GM23338 (cell line): ENCODE results near the gene DCAF10. TPM values are rescaled to one million over a fixed set of nuclear protein-coding genes. Genes with fewer than 3 reads are reported as not detected.

Source experiments
- ATAC-seq: fragments of 200-7000 bp; cut with Tn5 transposase; 3 replicates; pipeline ENCODE4 v1.9.1; 2020
- DNase-seq: peaks from one replicate; pipeline ENCODE4 v3.0.0-alpha.2; 2015; ENCODE audit warnings: low spot score
- H2AFZ ChIP-seq: fragments of 200-600 bp; sonication (generic); 2 replicates; pipeline ENCODE4 v1.8.0; 2016; ENCODE audit warnings: antibody characterized with exemption, mild to moderate bottlenecking, moderate library complexity
- H3F3A ChIP-seq: fragments of 200-600 bp; sonication (generic); replicated peaks from 2 replicates; pipeline ENCODE4 v1.8.0; 2017; ENCODE audit warnings: antibody characterized with exemption, mixed run types, low read depth
- H3K27ac ChIP-seq: fragments of 200-600 bp; sonication (generic); 2 replicates; pipeline ENCODE4 v1.6.1; 2016; ENCODE audit warnings: low read depth
- H3K27me3 ChIP-seq: fragments of 200-600 bp; sonication (generic); 2 replicates; pipeline ENCODE4 v1.8.0; 2016; ENCODE audit warnings: mild to moderate bottlenecking, mixed run types, moderate library complexity; ENCODE audit not compliant: insufficient read depth
- H3K36me3 ChIP-seq: fragments of 200-600 bp; sonication (generic); 2 replicates; pipeline ENCODE4 v1.8.0; 2016; ENCODE audit warnings: mild to moderate bottlenecking; ENCODE audit not compliant: insufficient read depth
- H3K4me1 ChIP-seq: fragments of 200-600 bp; sonication (generic); 2 replicates; pipeline ENCODE4 v1.8.0; 2016; ENCODE audit warnings: mild to moderate bottlenecking, moderate library complexity; ENCODE audit not compliant: insufficient read depth
- H3K4me2 ChIP-seq: fragments of 200-600 bp; sonication (generic); 2 replicates; pipeline ENCODE4 v1.7.1; 2017; ENCODE audit warnings: mixed run types
- H3K4me3 ChIP-seq: fragments of 200-600 bp; sonication (generic); 2 replicates; pipeline ENCODE4 v1.6.1; 2016; ENCODE audit warnings: mixed run types
- H3K79me2 ChIP-seq: fragments of 200-600 bp; sonication (generic); replicated peaks from 2 replicates; pipeline ENCODE4 v1.8.0; 2017; ENCODE audit warnings: mild to moderate bottlenecking; ENCODE audit not compliant: insufficient read depth
- H3K9me2 ChIP-seq: fragments of 200-600 bp; sonication (generic); 2 replicates; pipeline ENCODE4 v1.8.0; 2017; ENCODE audit not compliant: insufficient read depth
- H4K20me1 ChIP-seq: fragments of 200-600 bp; sonication (generic); replicated peaks from 2 replicates; pipeline ENCODE4 v1.8.0; 2017; ENCODE audit warnings: mild to moderate bottlenecking; ENCODE audit not compliant: insufficient read depth
- H3K27ac Mint-ChIP-seq: 2 replicates; pipeline ENCODE4 v1.8.0; 2020; ENCODE audit warnings: inconsistent platforms, mild to moderate bottlenecking, moderate library complexity, mixed read lengths
- H3K27me3 Mint-ChIP-seq: 3 replicates; pipeline ENCODE4 v1.8.0; 2022; ENCODE audit warnings: low read depth, mild to moderate bottlenecking, moderate library complexity, mixed read lengths, inconsistent platforms; ENCODE audit not compliant: insufficient read depth, poor library complexity
- H3K36me3 Mint-ChIP-seq: 3 replicates; pipeline ENCODE4 v1.8.0; 2021; ENCODE audit warnings: low read depth, mild to moderate bottlenecking, inconsistent platforms, moderate library complexity, mixed read lengths
- H3K4me1 Mint-ChIP-seq: 3 replicates; pipeline ENCODE4 v1.8.0; 2020; ENCODE audit warnings: mild to moderate bottlenecking, inconsistent platforms, mixed read lengths
- H3K4me3 Mint-ChIP-seq: 3 replicates; pipeline ENCODE4 v1.8.0; 2021; ENCODE audit warnings: moderate library complexity, mild to moderate bottlenecking, inconsistent platforms, mixed read lengths
- H3K9me3 Mint-ChIP-seq: 3 replicates; pipeline ENCODE4 v1.8.0; 2020; ENCODE audit warnings: moderate library complexity, mild to moderate bottlenecking, inconsistent platforms, mixed read lengths
- CREB1 ChIP-seq: fragments of 250-450 bp; sonication (Bioruptor Pico); IDR thresholded peaks from 2 replicates; pipeline ENCODE4 v1.5.0; 2020; ENCODE audit warnings: low read depth, mild to moderate bottlenecking, moderate library complexity
- CTCF ChIP-seq, 2 experiments: fragments of 200-600 bp in 1 of 2; sonication (generic) in 1 of 2; conservative IDR thresholded peaks; 2 replicates each; pipeline versions ENCODE4 v1.5.1 to v1.6.1; 2016 to 2017; ENCODE audit warnings: antibody characterized with exemption in 2 of 2, low read depth in 2 of 2, mild to moderate bottlenecking in 2 of 2, moderate library complexity in 1 of 2
- ETS1 ChIP-seq: IDR thresholded peaks from 2 replicates; pipeline ENCODE4 v1.6.1; 2016; ENCODE audit warnings: antibody characterized with exemption
- EZH2 ChIP-seq: fragments of 200-600 bp; sonication (generic); IDR thresholded peaks from one replicate; pipeline ENCODE4 v1.8.0; 2017; ENCODE audit warnings: antibody characterized with exemption, mild to moderate bottlenecking, low read depth; ENCODE audit not compliant: unreplicated experiment
- EZH2phosphoT487 ChIP-seq: fragments of 200-600 bp; sonication (generic); IDR thresholded peaks from one replicate; pipeline ENCODE4 v1.8.1; 2018; ENCODE audit warnings: antibody characterized with exemption; ENCODE audit not compliant: unreplicated experiment
- JUNB ChIP-seq: IDR thresholded peaks from one replicate; pipeline ENCODE4 v1.6.1; 2016; ENCODE audit warnings: antibody characterized with exemption; ENCODE audit not compliant: unreplicated experiment
- NANOG ChIP-seq: IDR thresholded peaks from 2 replicates; pipeline ENCODE4 v1.6.1; 2016; ENCODE audit warnings: antibody characterized with exemption, borderline replicate concordance
- POLR2AphosphoS5 ChIP-seq: IDR thresholded peaks from 2 replicates; pipeline ENCODE4 v1.6.1; 2016; ENCODE audit warnings: antibody characterized with exemption, low read depth
- REST ChIP-seq: IDR thresholded peaks from one replicate; pipeline ENCODE4 v1.6.1; 2018; ENCODE audit warnings: antibody characterized with exemption; ENCODE audit not compliant: unreplicated experiment
- STAT1 ChIP-seq: IDR thresholded peaks from one replicate; pipeline ENCODE4 v1.6.1; 2016; ENCODE audit warnings: antibody characterized with exemption; ENCODE audit not compliant: unreplicated experiment
- ZNF114 ChIP-seq: fragments of 250-450 bp; sonication (Bioruptor Pico); IDR thresholded peaks from 2 replicates; pipeline ENCODE4 v1.5.0; 2020; ENCODE audit warnings: mild to moderate bottlenecking, moderate library complexity
- ZNF331 ChIP-seq: fragments of 250-450 bp; sonication (Bioruptor Pico); IDR thresholded peaks from 2 replicates; pipeline ENCODE4 v1.5.0; 2020; ENCODE audit warnings: low read depth, mild to moderate bottlenecking, moderate library complexity
- ZNF462 ChIP-seq: fragments of 250-450 bp; sonication (Bioruptor Pico); IDR thresholded peaks from 2 replicates; pipeline ENCODE4 v1.5.0; 2020; ENCODE audit warnings: mild to moderate bottlenecking, moderate library complexity
- polyA plus RNA-seq: library from polyadenylated mRNA; unstranded; fragments of >200 nt; fragmentation: Nextera tagmentation; extraction: Ambion mirVana; gene quantifications from 2 replicates; pipeline ENCODE4 v1.2.1, GENCODE V29; 2016
- total RNA-seq: library from RNA; depleted of rRNA; stranded (reverse); fragments of >200 nt; shearing (Covaris generic); gene quantifications from 2 replicates; pipeline ENCODE4 v1.2.3, GENCODE V29; 2014

Gene DCAF10
- total and polyA plus RNA-seq, 2 experiments from 2014 or later, result 6.6 to 11.5 TPM

GRCh38 chr9:37839496-37840461, 39.2 kb downstream of the DCAF10 start:
- Histone ChIP-seq H3K9me2 (no peaks in the 10 kb centered on the region), H2AFZ (no peak overlapping the region), H3K79me2 (no peaks in the 10 kb centered on the region), H3K4me2 (no peak overlapping the region), H3F3A (no peaks in the 10 kb centered on the region), H3K27ac (no peak overlapping the region), H4K20me1 (no peaks in the 10 kb centered on the region; the same call in 1 of the 2 replicates), H3K36me3 (no peaks in the 10 kb centered on the region; the same call in 1 of the 2 replicates), H3K4me3 (no peak overlapping the region), H3K4me1 (no peaks in the 10 kb centered on the region), H3K27me3 (no peaks in the 10 kb centered on the region)
- no peak overlapping the region for H3K4me3 Mint-ChIP-seq
- TF ChIP-seq ETS1 (no peak), STAT1 (no peak), NANOG (no peak), EZH2phosphoT487 (no peak), ZNF331 (CRISPR knock-in tag) (no peak), JUNB (no peak), ZNF462 (CRISPR knock-in tag) (no peak), ZNF114 (no peak), POLR2AphosphoS5 (no peak), REST (no peak), CREB1 (no peak), EZH2 (no peak), CTCF (conservative IDR thresholded peaks at IDR 0.05; ENCODE audit: low read depth in 2 of 2) (no peak)
- H3K9me3 Mint-ChIP-seq, result no peaks in the 10 kb centered on the region
- no peak for DNase-seq
- no peaks in the 10 kb centered on the region for H3K27me3 Mint-ChIP-seq
- no peak overlapping the region for H3K27ac Mint-ChIP-seq
- no peak for ATAC-seq
- no peaks in the 10 kb centered on the region for H3K4me1 Mint-ChIP-seq
- H3K36me3 Mint-ChIP-seq, result no peaks in the 10 kb centered on the region
